Erythroblast (primary cell): ENCODE measurements around the gene LRRC73.
"Not testable (repeated sequence)": the region's sequence is repeated elsewhere in the genome, so short reads cannot be mapped to it uniquely, and the experiment has no call there.

Experiments used
- DNase-seq, 2 experiments: peaks; one replicate each; lab custom pipeline; 2025; lab: John Stamatoyannopoulos, UW
- GATA1 ChIP-seq: IDR thresholded peaks from 2 replicates; pipeline ENCODE4 v1.6.1; 2011; ENCODE audit warnings: low read depth, mild to moderate bottlenecking, control low read depth, low read length, moderate library complexity
- POLR2A ChIP-seq: IDR thresholded peaks from 2 replicates; pipeline ENCODE4 v1.6.1; 2011; ENCODE audit warnings: mild to moderate bottlenecking, low read length

The LRRC73 gene

GRCh38 chr6:43471399-43471798 lies 38.7 kb downstream of the LRRC73 start:
- TF ChIP-seq GATA1 (no peak), POLR2A (no peak)
- no peak for DNase-seq

- TF ChIP-seq GATA1 (no peak), POLR2A (no peak)
Observed at GRCh38 chr6:43469947-43470346, 40.2 kb downstream of the LRRC73 start.

GRCh38 chr6:43468748-43469681 lies 41.1 kb downstream of the LRRC73 start:
- DNase-seq, result no peak
- no peak for TF ChIP-seq POLR2A
- no peak for TF ChIP-seq GATA1

More at GRCh38 chr6:43469947-43470346, 40.2 kb downstream of the LRRC73 start:
- DNase-seq, result no peak

GRCh38 chr6:43468240-43468639 lies 41.9 kb downstream of the LRRC73 start:
- TF ChIP-seq GATA1, result no peak
- TF ChIP-seq POLR2A, result no peak
- no peak for DNase-seq

GRCh38 chr6:43467752-43468151 lies 42.4 kb downstream of the LRRC73 start:
- TF ChIP-seq GATA1, result no peak
- no peak for TF ChIP-seq POLR2A
- DNase-seq, result no peak

- DNase-seq, result not testable (repeated sequence)
Observed at GRCh38 chr6:43467265-43467664, 42.9 kb downstream of the LRRC73 start.

- no peak for DNase-seq
- no peak for TF ChIP-seq POLR2A
Observed at GRCh38 chr6:43465948-43466347, 44.2 kb downstream of the LRRC73 start.

- DNase-seq, result no peak
- TF ChIP-seq POLR2A, result no peak
- TF ChIP-seq GATA1, result no peak
Observed at GRCh38 chr6:43464337-43464736, 45.8 kb downstream of the LRRC73 start.

GRCh38 chr6:43461936-43462335 lies 48.2 kb downstream of the LRRC73 start:
- DNase-seq, result no peak
- no peak for TF ChIP-seq POLR2A
- no peak for TF ChIP-seq GATA1

GRCh38 chr6:43460032-43460431 lies 50.1 kb downstream of the LRRC73 start:
- TF ChIP-seq GATA1 (no peak), POLR2A (no peak)
- DNase-seq, result no peak

- TF ChIP-seq POLR2A (no peak), GATA1 (no peak)
- DNase-seq, result no peak
Observed at GRCh38 chr6:43459535-43459934, 50.6 kb downstream of the LRRC73 start.

- not testable (repeated sequence) for DNase-seq
Observed at GRCh38 chr6:43458154-43458553, 52.0 kb downstream of the LRRC73 start.

GRCh38 chr6:43457643-43458042 lies 52.5 kb downstream of the LRRC73 start:
- TF ChIP-seq GATA1 (no peak), POLR2A (no peak)
- DNase-seq, result no peak
